PC-3 (cell line): ENCODE results near the gene MGAT5. TPM values are rescaled to one million over a fixed set of nuclear protein-coding genes. Genes with fewer than 3 reads are reported as not detected.

Experiments
- ATAC-seq: fragments of 200-7000 bp; cut with Tn5 transposase; 2 replicates; pipeline ENCODE4 v1.9.1; 2020; ENCODE audit warnings: mild to moderate bottlenecking, moderate library complexity
- BruUV-seq: library from RNA; stranded (reverse); fragments of 400-500 nt; replicated peaks from 2 replicates; lab custom pipeline; 2021; lab: Mats Ljungman, UMichigan
- CTCF ChIA-PET: fragments of 300-600 bp; sonication (Branson Sonifier 250); formaldehyde crosslinking; loops from one replicate; lab custom pipeline; 2022; ENCODE audit warnings: antibody characterized with exemption; lab: Charles Lee
- POLR2A ChIA-PET: fragments of 300-600 bp; sonication (Branson Sonifier 250); formaldehyde crosslinking; loops from one replicate; lab custom pipeline; 2022; ENCODE audit warnings: antibody characterized with exemption; ENCODE audit not compliant: unreplicated experiment; lab: Charles Lee
- DNase-seq: peaks from one replicate; pipeline ENCODE4 v3.0.0-alpha.2; 2015
- H2AFZ ChIP-seq: fragments of 300-600 bp; sonication (generic); 2 replicates; pipeline ENCODE4 v1.6.0; 2016; ENCODE audit warnings: antibody characterized with exemption, low read length
- H3F3A ChIP-seq: fragments of 300-600 bp; sonication (generic); one replicate; pipeline ENCODE4 v1.6.0; 2017; ENCODE audit warnings: antibody characterized with exemption, low read length, control low read depth, mild to moderate bottlenecking; ENCODE audit not compliant: unreplicated experiment
- H3K27ac ChIP-seq: fragments of 300-600 bp; sonication (generic); 2 replicates; pipeline ENCODE4 v1.5.1; 2016; ENCODE audit warnings: mild to moderate bottlenecking, low read length
- H3K27me3 ChIP-seq: fragments of 300-600 bp; sonication (generic); 2 replicates; pipeline ENCODE4 v1.6.1; 2016; ENCODE audit warnings: low read length, mixed read lengths
- H3K36me3 ChIP-seq: fragments of 300-600 bp; sonication (generic); 2 replicates; pipeline ENCODE4 v1.6.1; 2016; ENCODE audit warnings: low read depth, mixed run types, low read length, mixed read lengths
- H3K4me1 ChIP-seq: fragments of 300-600 bp; sonication (generic); 2 replicates; pipeline ENCODE4 v1.5.1; 2016; ENCODE audit warnings: low read length; ENCODE audit not compliant: insufficient read depth
- H3K4me2 ChIP-seq: fragments of 300-600 bp; sonication (generic); 2 replicates; pipeline ENCODE4 v1.6.0; 2016; ENCODE audit warnings: low read length
- H3K4me3 ChIP-seq: fragments of 300-600 bp; sonication (generic); 2 replicates; pipeline ENCODE4 v1.5.1; 2016; ENCODE audit warnings: mild to moderate bottlenecking, low read length, mixed read lengths
- H3K79me2 ChIP-seq: fragments of 300-600 bp; sonication (generic); 2 replicates; pipeline ENCODE4 v1.6.1; 2017; ENCODE audit warnings: low read length, mixed read lengths
- H3K9ac ChIP-seq: fragments of 300-600 bp; sonication (generic); 2 replicates; pipeline ENCODE4 v1.6.0; 2016; ENCODE audit warnings: mild to moderate bottlenecking, low read length
- H3K9me2 ChIP-seq: fragments of 300-600 bp; sonication (generic); replicated peaks from 2 replicates; pipeline ENCODE4 v1.6.1; 2016; ENCODE audit warnings: mixed run types, low read length, mixed read lengths
- H3K9me3 ChIP-seq: fragments of 300-600 bp; sonication (generic); 2 replicates; pipeline ENCODE4 v1.6.1; 2016; ENCODE audit warnings: low read length, mixed read lengths
- H4K20me1 ChIP-seq: fragments of 300-600 bp; sonication (generic); 2 replicates; pipeline ENCODE4 v1.6.1; 2016; ENCODE audit warnings: low read length, mixed read lengths
- CTCF ChIP-seq: fragments of 300-600 bp; sonication (generic); conservative IDR thresholded peaks from 2 replicates; pipeline ENCODE4 v1.5.1; 2017; ENCODE audit warnings: antibody characterized with exemption, low read depth, mild to moderate bottlenecking, low read length
- EZH2 ChIP-seq: fragments of 300-600 bp; sonication (generic); IDR thresholded peaks from one replicate; pipeline ENCODE4 v1.6.1; 2017; ENCODE audit warnings: antibody characterized with exemption, mild to moderate bottlenecking, low read length; ENCODE audit not compliant: unreplicated experiment
- EZH2phosphoT487 ChIP-seq: fragments of 300-600 bp; sonication (generic); IDR thresholded peaks from 2 replicates; pipeline ENCODE4 v1.6.1; 2018; ENCODE audit warnings: mild to moderate bottlenecking, antibody characterized with exemption, low read length, borderline replicate concordance
- intact Hi-C: fragments of 100-400 bp; cut with micrococcal nuclease; formaldehyde crosslinking; loops from 2 replicates; pipeline ENCODE4 v1.9.0; 2023
- total RNA-seq: library from RNA; depleted of rRNA; stranded (reverse); fragments of >200 nt; gene quantifications from 2 replicates; pipeline ENCODE4 v1.2.3, GENCODE V29; 2014

MGAT5 gene
- total RNA-seq, 1 experiment from 2014 or later: 33.8 TPM

DNA sequence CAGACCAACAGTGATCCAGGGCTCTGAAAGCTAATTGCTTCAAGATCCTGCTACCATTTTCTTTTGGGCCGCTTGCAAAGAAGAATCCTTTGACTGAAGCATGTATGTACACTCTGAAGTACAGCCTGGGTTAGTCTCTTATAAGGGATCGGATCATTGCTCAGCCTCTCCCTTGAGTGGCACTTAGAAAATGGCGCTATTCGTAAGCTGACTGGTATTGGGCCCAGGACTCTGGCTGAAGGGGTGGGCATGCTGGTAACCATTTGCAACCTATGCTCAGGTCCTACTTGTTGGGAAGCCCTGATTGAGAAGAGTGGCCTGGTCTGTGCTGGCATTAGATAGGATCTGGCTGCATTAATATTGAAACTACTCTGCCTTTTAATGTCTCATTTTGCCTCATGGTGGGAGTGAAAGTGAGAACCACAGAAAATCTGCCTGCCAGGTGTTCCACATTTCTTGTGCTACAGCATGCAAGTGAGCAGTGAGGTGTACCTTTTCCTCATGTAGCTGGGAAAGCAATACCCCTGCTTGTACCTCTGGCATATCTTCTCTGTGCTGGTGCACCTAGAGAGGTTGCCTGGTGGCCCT lies 661 bp upstream of the MGAT5 start:
- H3K4me2 ChIP-seq: no peak overlapping the region
- H4K20me1 ChIP-seq: no peaks in the 10 kb centered on the region
- no peak overlapping the region for H3K4me3 ChIP-seq
- POLR2A ChIA-PET: no interaction called here
- no peak overlapping the region for H3K27ac ChIP-seq
- CTCF ChIA-PET: no interaction called here
- DNase-seq (no peak), ATAC-seq (no peak)
- H3K9me3 ChIP-seq: no peaks in the 10 kb centered on the region
- no peaks in the 10 kb centered on the region for H3K79me2 ChIP-seq
- H3K27me3 ChIP-seq: no peaks in the 10 kb centered on the region
- H3K36me3 ChIP-seq: no peaks in the 10 kb centered on the region; the same call in 1 of the 2 replicates
- H3K9ac ChIP-seq: no peak overlapping the region
- no peaks in the 10 kb centered on the region for H3K9me2 ChIP-seq
- BruUV-seq: no TSS peak
- H2AFZ ChIP-seq: no peak overlapping the region
- no peaks in the 10 kb centered on the region for H3F3A ChIP-seq
- TF ChIP-seq CTCF: no peak
- no peak for TF ChIP-seq EZH2phosphoT487
- TF ChIP-seq EZH2: no peak
- intact Hi-C loops: no loop called here
- H3K4me1 ChIP-seq: no peaks in the 10 kb centered on the region; the same call in 1 of the 2 replicates

- no peak for TF ChIP-seq EZH2phosphoT487
- no peak for TF ChIP-seq CTCF
- no peak for TF ChIP-seq EZH2
Observed at GRCh38 chr2:134254824-134255223, 952 bp downstream of the MGAT5 start.

GRCh38 chr2:134256956-134257355 lies 3.1 kb downstream of the MGAT5 start:
- TF ChIP-seq CTCF (no peak), EZH2 (no peak), EZH2phosphoT487 (no peak)
- intact Hi-C loops: no loop called here
- H3K9me2 ChIP-seq: no peaks in the 10 kb centered on the region
- DNase-seq (no peak), ATAC-seq (no peak)
- H3F3A ChIP-seq: no peaks in the 10 kb centered on the region
- H3K4me1 ChIP-seq: no peaks in the 10 kb centered on the region; the same call in 1 of the 2 replicates
- CTCF ChIA-PET: no interaction called here
- H3K27ac ChIP-seq: no peak overlapping the region
- H3K36me3 ChIP-seq: no peaks in the 10 kb centered on the region; the same call in 1 of the 2 replicates
- no peaks in the 10 kb centered on the region for H4K20me1 ChIP-seq
- POLR2A ChIA-PET: no interaction called here
- H3K4me2 ChIP-seq: no peak overlapping the region
- no peak overlapping the region for H3K9ac ChIP-seq
- H2AFZ ChIP-seq: no peak overlapping the region
- H3K9me3 ChIP-seq: no peaks in the 10 kb centered on the region
- BruUV-seq: no TSS peak
- no peaks in the 10 kb centered on the region; the same call in 1 of the 2 replicates for H3K79me2 ChIP-seq
- no peak overlapping the region for H3K4me3 ChIP-seq
- H3K27me3 ChIP-seq: no peaks in the 10 kb centered on the region

More at GRCh38 chr2:134254824-134255223, 952 bp downstream of the MGAT5 start:
- Histone ChIP-seq H4K20me1 (no peaks in the 10 kb centered on the region), H3F3A (no peaks in the 10 kb centered on the region), H3K27me3 (no peaks in the 10 kb centered on the region), H3K4me1 (no peaks in the 10 kb centered on the region; the same call in 1 of the 2 replicates), H3K9ac (no peak overlapping the region), H3K9me2 (no peaks in the 10 kb centered on the region), H3K27ac (no peak overlapping the region), H3K79me2 (no peaks in the 10 kb centered on the region; the same call in 1 of the 2 replicates), H3K9me3 (no peaks in the 10 kb centered on the region), H2AFZ (no peak overlapping the region), H3K4me2 (no peak overlapping the region), H3K36me3 (no peaks in the 10 kb centered on the region; the same call in 1 of the 2 replicates), H3K4me3 (no peak overlapping the region)
- ChIA-PET CTCF (no interaction called here), POLR2A (no interaction called here)
- BruUV-seq: TSS peak; percentile 4
- ATAC-seq (no peak), DNase-seq (no peak)
- intact Hi-C loops: no loop called here
